HEK293 (cell line): ENCODE data around the gene STIL.

ENCODE experiments used
- CTCF ChIA-PET: fragments of 350-600 bp; formaldehyde crosslinking; extraction: SDS; loops from one replicate; lab custom pipeline; 2021; ENCODE audit warnings: antibody characterized with exemption; lab: Yijun Ruan, JAX
- POLR2A ChIA-PET: fragments of 300-600 bp; formaldehyde crosslinking; extraction: SDS; loops from one replicate; lab custom pipeline; 2020; ENCODE audit warnings: antibody characterized with exemption, inconsistent platforms; lab: Yijun Ruan, JAX
- H3K27ac ChIP-seq: fragments of 200-500 bp; sonication (Bioruptor generic); 2 replicates; pipeline ENCODE4 v1.5.1; 2014; ENCODE audit warnings: low read depth, low read length, control low read depth, inconsistent platforms; ENCODE audit errors: extremely low read depth
- H3K36me3 ChIP-seq, 2 experiments: fragments of 200-500 bp in 1 of 2; sonication (Bioruptor generic) in 1 of 2; 1 replicate in 1 of 2; 2 replicates in 1 of 2; pipeline ENCODE4 v1.5.1; 2014 to 2017; ENCODE audit warnings: inconsistent platforms in 2 of 2, low read length in 2 of 2; ENCODE audit not compliant: control insufficient read depth in 2 of 2, insufficient read depth in 1 of 2
- H3K4me1 ChIP-seq: fragments of 200-500 bp; sonication (Bioruptor generic); 2 replicates; pipeline ENCODE4 v1.5.1; 2014; ENCODE audit warnings: mild to moderate bottlenecking, low read length, inconsistent platforms; ENCODE audit not compliant: control insufficient read depth, insufficient read depth
- H3K4me3 ChIP-seq: 2 replicates; pipeline ENCODE4 v1.5.1; 2011; ENCODE audit warnings: low read depth, mild to moderate bottlenecking, control low read depth, low read length, moderate library complexity
- H3K9me3 ChIP-seq: fragments of 200-500 bp; sonication (Bioruptor generic); 2 replicates; pipeline ENCODE4 v1.5.1; 2014; ENCODE audit warnings: low read depth, low read length, inconsistent platforms; ENCODE audit not compliant: control insufficient read depth, insufficient read depth
- AEBP2 ChIP-seq: fragments of 450-650 bp; formaldehyde crosslinking; IDR thresholded peaks from 2 replicates; pipeline ENCODE4 v1.5.1; 2016; ENCODE audit warnings: missing biosample characterization, missing genetic modification characterization, borderline replicate concordance
- BCL6B ChIP-seq: fragments of 450-650 bp; formaldehyde crosslinking; IDR thresholded peaks from 2 replicates; pipeline ENCODE4 v1.5.1; 2017; ENCODE audit warnings: missing biosample characterization, missing genetic modification characterization
- EGR2 ChIP-seq: fragments of 450-650 bp; formaldehyde crosslinking; IDR thresholded peaks from 2 replicates; pipeline ENCODE4 v1.5.1; 2016; ENCODE audit warnings: low read depth, missing biosample characterization, missing genetic modification characterization
- GLI2 ChIP-seq: fragments of 450-650 bp; formaldehyde crosslinking; IDR thresholded peaks from 2 replicates; pipeline ENCODE4; 2017; ENCODE audit warnings: missing biosample characterization, missing genetic modification characterization, low read depth, borderline replicate concordance
- GLIS2 ChIP-seq: fragments of 450-650 bp; formaldehyde crosslinking; IDR thresholded peaks from 2 replicates; pipeline ENCODE4 v1.5.1; 2016; ENCODE audit warnings: missing biosample characterization, missing genetic modification characterization
- YY1 ChIP-seq: fragments of 450-650 bp; formaldehyde crosslinking; IDR thresholded peaks from 2 replicates; pipeline ENCODE4 v1.5.1; 2018; ENCODE audit warnings: missing biosample characterization, missing genetic modification characterization
- ZBTB1 ChIP-seq: fragments of 450-650 bp; formaldehyde crosslinking; IDR thresholded peaks from 2 replicates; pipeline ENCODE4 v1.5.1; 2016; ENCODE audit warnings: missing biosample characterization, missing genetic modification characterization
- ZFP3 ChIP-seq: fragments of 450-650 bp; formaldehyde crosslinking; IDR thresholded peaks from 2 replicates; pipeline ENCODE4 v1.5.1; 2016; ENCODE audit warnings: low read depth, missing biosample characterization, missing genetic modification characterization
- ZNF174 ChIP-seq: fragments of 450-650 bp; formaldehyde crosslinking; IDR thresholded peaks from 2 replicates; pipeline ENCODE4 v1.5.0; 2017; ENCODE audit warnings: missing biosample characterization, mild to moderate bottlenecking, missing genetic modification characterization
- ZNF211 ChIP-seq: fragments of 450-650 bp; formaldehyde crosslinking; IDR thresholded peaks from 2 replicates; pipeline ENCODE4 v1.5.1; 2016; ENCODE audit warnings: low read depth, missing biosample characterization, missing genetic modification characterization
- ZNF324 ChIP-seq: fragments of 450-650 bp; formaldehyde crosslinking; IDR thresholded peaks from 2 replicates; pipeline ENCODE4 v1.5.1; 2016; ENCODE audit warnings: missing biosample characterization, missing genetic modification characterization
- ZNF341 ChIP-seq: fragments of 450-650 bp; formaldehyde crosslinking; IDR thresholded peaks from 2 replicates; pipeline ENCODE4; 2016; ENCODE audit warnings: low read depth, missing biosample characterization, missing genetic modification characterization
- ZNF350 ChIP-seq: fragments of 450-650 bp; formaldehyde crosslinking; IDR thresholded peaks from 2 replicates; pipeline ENCODE4 v1.5.0; 2017; ENCODE audit warnings: missing biosample characterization, mild to moderate bottlenecking, missing genetic modification characterization
- ZNF580 ChIP-seq: fragments of 450-650 bp; formaldehyde crosslinking; IDR thresholded peaks from 2 replicates; pipeline ENCODE4 v1.5.1; 2016; ENCODE audit warnings: missing biosample characterization, missing genetic modification characterization
- ZNF692 ChIP-seq: fragments of 450-650 bp; formaldehyde crosslinking; IDR thresholded peaks from 2 replicates; pipeline ENCODE4 v1.5.1; 2016; ENCODE audit warnings: missing biosample characterization, missing genetic modification characterization
- ZNF776 ChIP-seq: fragments of 450-650 bp; formaldehyde crosslinking; IDR thresholded peaks from 2 replicates; pipeline ENCODE4 v1.5.0; 2017; ENCODE audit warnings: missing biosample characterization, missing genetic modification characterization, borderline replicate concordance
- TF ChIP-seq, protein P1 (sequence below): fragments of 450-650 bp; formaldehyde crosslinking; IDR thresholded peaks from 2 replicates; pipeline ENCODE4 v1.5.1; 2016; ENCODE audit warnings: missing biosample characterization, missing genetic modification characterization
- TF ChIP-seq, protein P2 (sequence below): fragments of 450-650 bp; formaldehyde crosslinking; IDR thresholded peaks from 2 replicates; pipeline ENCODE4 v1.5.1; 2016; ENCODE audit warnings: missing biosample characterization, missing genetic modification characterization
- TF ChIP-seq, protein P3 (sequence below): fragments of 450-650 bp; formaldehyde crosslinking; IDR thresholded peaks from 2 replicates; pipeline ENCODE4 v1.5.1; 2017; ENCODE audit warnings: missing biosample characterization, missing genetic modification characterization

The STIL gene

GRCh38 chr1:47211796-47212269 is 102.1 kb downstream of the STIL start:
- CTCF ChIA-PET = interaction anchor here (1.3 kb wide), 1 partner anchor 19 kb away, joined by 4 read pairs; no protein-coding TSS in a partner anchor

DNA sequence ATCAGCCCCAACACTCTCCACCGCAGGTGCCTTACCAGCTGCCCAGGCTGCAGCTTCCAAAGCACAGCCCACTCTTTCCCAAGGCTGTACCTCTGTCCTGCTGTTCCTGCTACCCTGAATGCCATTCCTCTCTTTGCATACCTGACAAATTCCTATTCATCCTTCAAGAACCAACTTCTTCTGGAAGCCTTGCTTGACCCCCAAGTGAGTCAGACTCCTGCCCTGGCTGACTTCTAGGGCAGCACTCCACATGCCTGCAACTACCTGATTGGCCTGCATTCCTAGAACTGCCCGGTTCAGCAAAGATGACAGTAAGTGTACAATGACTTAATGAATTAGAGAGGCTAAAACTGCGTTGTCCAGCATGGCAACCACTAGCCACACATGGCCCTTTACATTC is 103.3 kb downstream of the STIL start:
- ChIA-PET CTCF (interaction anchor here (1.1 to 1.3 kb wide), 2 partner anchors 11 to 18 kb away, joined by 3 to 4 read pairs; no protein-coding TSS in a partner anchor), POLR2A (no interaction called here)
- TF ChIP-seq GLI2 (tag by site-specific recombination) (no peak), AEBP2 (tag by site-specific recombination) (no peak), ZFP3 (no peak), ZNF350 (tag by site-specific recombination) (no peak), ZNF692 (no peak), ZNF174 (tag by site-specific recombination) (no peak), ZNF211 (tag by site-specific recombination) (no peak)
- TF ChIP-seq, protein P1, sequence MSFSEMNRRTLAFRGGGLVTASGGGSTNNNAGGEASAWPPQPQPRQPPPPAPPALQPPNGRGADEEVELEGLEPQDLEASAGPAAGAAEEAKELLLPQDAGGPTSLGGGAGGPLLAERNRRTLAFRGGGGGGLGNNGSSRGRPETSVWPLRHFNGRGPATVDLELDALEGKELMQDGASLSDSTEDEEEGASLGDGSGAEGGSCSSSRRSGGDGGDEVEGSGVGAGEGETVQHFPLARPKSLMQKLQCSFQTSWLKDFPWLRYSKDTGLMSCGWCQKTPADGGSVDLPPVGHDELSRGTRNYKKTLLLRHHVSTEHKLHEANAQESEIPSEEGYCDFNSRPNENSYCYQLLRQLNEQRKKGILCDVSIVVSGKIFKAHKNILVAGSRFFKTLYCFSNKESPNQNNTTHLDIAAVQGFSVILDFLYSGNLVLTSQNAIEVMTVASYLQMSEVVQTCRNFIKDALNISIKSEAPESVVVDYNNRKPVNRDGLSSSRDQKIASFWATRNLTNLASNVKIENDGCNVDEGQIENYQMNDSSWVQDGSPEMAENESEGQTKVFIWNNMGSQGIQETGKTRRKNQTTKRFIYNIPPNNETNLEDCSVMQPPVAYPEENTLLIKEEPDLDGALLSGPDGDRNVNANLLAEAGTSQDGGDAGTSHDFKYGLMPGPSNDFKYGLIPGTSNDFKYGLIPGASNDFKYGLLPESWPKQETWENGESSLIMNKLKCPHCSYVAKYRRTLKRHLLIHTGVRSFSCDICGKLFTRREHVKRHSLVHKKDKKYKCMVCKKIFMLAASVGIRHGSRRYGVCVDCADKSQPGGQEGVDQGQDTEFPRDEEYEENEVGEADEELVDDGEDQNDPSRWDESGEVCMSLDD = no peak
- TF ChIP-seq, protein P2, sequence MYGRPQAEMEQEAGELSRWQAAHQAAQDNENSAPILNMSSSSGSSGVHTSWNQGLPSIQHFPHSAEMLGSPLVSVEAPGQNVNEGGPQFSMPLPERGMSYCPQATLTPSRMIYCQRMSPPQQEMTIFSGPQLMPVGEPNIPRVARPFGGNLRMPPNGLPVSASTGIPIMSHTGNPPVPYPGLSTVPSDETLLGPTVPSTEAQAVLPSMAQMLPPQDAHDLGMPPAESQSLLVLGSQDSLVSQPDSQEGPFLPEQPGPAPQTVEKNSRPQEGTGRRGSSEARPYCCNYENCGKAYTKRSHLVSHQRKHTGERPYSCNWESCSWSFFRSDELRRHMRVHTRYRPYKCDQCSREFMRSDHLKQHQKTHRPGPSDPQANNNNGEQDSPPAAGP (tag by site-specific recombination) = no peak
- H3K4me1 ChIP-seq = no peaks in the 10 kb centered on the region
- H3K4me3 ChIP-seq = no peak overlapping the region
- no peak overlapping the region for H3K27ac ChIP-seq
- H3K36me3 ChIP-seq = no peaks in the 10 kb centered on the region
- no peaks in the 10 kb centered on the region for H3K9me3 ChIP-seq

More at GRCh38 chr1:47211796-47212269, 102.1 kb downstream of the STIL start:
- no peaks in the 10 kb centered on the region for H3K9me3 ChIP-seq
- no peaks in the 10 kb centered on the region for H3K4me1 ChIP-seq
- no peak overlapping the region for H3K27ac ChIP-seq
- POLR2A ChIA-PET = no interaction called here
- no peak for TF ChIP-seq GLIS2
- H3K36me3 ChIP-seq = no peaks in the 10 kb centered on the region
- no peak overlapping the region for H3K4me3 ChIP-seq

DNA sequence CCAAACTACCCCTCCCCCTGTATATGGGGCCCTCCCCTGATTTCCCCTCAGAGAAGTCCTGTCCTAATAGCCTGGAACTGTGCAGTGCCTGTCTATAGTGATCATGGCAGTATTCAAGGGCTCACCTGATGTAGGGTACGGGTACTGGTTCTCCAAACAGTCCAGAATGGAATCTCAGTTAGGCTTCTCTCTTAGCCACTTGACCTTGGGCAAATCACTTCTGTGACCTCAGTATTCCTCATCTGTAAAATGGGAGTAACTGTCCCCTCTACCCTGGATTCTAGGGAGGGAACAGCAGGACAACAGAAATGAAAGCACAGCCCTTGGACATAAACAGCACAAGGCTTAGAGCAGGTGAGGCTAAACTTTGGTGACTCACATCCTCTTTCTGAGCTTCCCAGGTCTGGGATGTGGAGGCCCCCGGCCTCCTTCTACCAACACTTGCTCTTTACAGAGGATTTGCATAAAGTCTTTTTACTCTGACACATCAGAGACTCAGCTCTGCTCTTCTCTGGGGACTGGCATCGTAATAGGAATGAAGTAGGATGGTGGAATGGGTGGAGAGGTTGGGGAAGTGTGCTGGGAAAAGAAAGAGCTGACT is 104.1 kb downstream of the STIL start:
- Histone ChIP-seq H3K9me3 (no peaks in the 10 kb centered on the region), H3K4me1 (no peaks in the 10 kb centered on the region), H3K27ac (no peak overlapping the region), H3K36me3 (no peaks in the 10 kb centered on the region), H3K4me3 (no peak overlapping the region)
- TF ChIP-seq YY1 (tag by site-specific recombination) (no peak), ZNF776 (tag by site-specific recombination) (no peak), BCL6B (tag by site-specific recombination) (no peak), EGR2 (no peak), ZNF341 (tag by site-specific recombination) (no peak), ZBTB1 (tag by site-specific recombination) (no peak), ZNF324 (tag by site-specific recombination) (no peak), ZNF580 (tag by site-specific recombination) (no peak)
- TF ChIP-seq, protein P3, sequence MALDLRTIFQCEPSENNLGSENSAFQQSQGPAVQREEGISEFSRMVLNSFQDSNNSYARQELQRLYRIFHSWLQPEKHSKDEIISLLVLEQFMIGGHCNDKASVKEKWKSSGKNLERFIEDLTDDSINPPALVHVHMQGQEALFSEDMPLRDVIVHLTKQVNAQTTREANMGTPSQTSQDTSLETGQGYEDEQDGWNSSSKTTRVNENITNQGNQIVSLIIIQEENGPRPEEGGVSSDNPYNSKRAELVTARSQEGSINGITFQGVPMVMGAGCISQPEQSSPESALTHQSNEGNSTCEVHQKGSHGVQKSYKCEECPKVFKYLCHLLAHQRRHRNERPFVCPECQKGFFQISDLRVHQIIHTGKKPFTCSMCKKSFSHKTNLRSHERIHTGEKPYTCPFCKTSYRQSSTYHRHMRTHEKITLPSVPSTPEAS (tag by site-specific recombination) = no peak
- POLR2A ChIA-PET = no interaction called here
- CTCF ChIA-PET = interaction anchor here (1.1 kb wide), 1 partner anchor 12 kb away, joined by 3 read pairs; no protein-coding TSS in a partner anchor
